ENCODE measurements around the gene L2HGDH.

The L2HGDH gene

DNA sequence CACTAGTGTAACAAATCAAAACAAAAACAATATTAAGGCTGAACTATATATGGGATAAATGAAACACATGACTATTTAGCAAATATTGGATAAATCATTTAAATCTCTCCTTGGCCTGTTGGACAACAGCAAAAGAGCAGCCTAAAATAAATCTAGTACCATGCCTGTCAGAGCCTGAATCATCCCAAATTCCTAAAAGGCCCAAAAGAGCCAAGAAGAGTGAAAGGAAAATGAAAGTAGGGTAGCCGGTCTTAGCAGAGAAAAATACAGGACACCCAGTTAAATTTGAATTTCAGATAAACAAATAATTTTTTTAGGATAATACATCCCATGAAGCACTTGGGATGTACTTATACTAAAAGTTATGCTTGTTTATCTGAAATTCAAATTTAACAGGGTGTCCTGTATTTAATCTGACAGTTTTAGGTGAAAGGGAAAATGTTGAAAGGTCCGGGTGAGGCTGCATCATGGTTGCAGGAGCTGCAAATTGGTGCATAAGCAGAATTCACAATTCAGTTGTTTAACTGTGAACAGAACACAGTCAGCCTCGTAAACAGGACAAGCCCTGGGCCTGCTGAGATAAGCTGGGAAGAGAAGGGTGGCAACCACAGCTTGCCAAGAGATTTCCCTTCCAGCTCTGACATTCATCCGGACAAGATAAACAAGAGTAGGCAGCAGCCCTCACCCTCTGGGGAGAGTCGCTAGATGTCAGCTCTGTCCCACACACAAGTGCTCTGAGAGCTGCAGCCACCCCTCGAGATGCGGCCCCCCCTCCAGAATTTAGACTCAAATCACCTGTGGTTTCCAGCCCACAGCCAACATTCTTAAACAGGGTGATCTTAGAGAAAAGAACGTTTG is 30.4 kb upstream of the L2HGDH start:
- ATAC-seq (ENCODE audit: insufficient read depth, low read depth) = peak; percentile 77; the same call in 2 of the 3 replicates
- H3K4me3 ChIP-seq (ENCODE audit: low read depth in 1 of 2, low read length in 2 of 2) = no peak overlapping the region
- H3K4me2 ChIP-seq (ENCODE audit: insufficient read depth, low read length) = no peak overlapping the region

DNA sequence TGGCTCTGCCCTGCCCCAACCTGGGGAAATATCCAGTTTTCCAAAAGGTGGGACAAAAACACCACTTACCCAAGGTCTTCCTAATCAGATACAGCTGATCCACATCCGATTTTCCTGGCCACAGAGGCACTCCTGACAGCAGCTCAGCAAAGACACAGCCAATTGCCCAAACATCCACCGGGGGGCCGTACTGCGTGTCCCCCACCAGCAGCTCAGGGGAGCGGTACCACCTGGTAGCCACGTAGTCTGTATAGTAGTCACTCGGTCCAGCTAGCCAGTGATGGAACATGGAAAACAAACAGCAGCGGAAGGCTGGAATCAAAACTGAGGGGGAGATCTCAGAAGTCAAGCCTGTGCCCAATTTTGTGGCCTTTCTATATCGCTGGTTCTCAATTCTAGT is 28.9 kb upstream of the L2HGDH start:
- Histone ChIP-seq H4K20me1 (ENCODE audit: insufficient read depth, low read length) (no peaks in the 10 kb centered on the region), H3K9me3 (ENCODE audit: insufficient read depth, low read length, severe bottlenecking) (no peaks in the 10 kb centered on the region), H3K79me2 (ENCODE audit: insufficient read depth, low read length) (no peaks in the 10 kb centered on the region), H3K4me2 (ENCODE audit: insufficient read depth, low read length) (no peak overlapping the region), H3K36me3 (ENCODE audit: insufficient read depth, low read length) (peaks cover 3% of the 10 kb centered on the region; the same call in 1 of the 2 replicates), H3K4me3 (ENCODE audit: low read depth in 1 of 2, low read length in 2 of 2) (no peak overlapping the region), H3K4me1 (ENCODE audit: insufficient read depth, low read length) (peaks cover 7% of the 10 kb centered on the region), H3K27me3 (ENCODE audit: insufficient read depth, low read length, poor library complexity) (no peaks in the 10 kb centered on the region), H2AFZ (ENCODE audit: low read depth, low read length) (no peak overlapping the region), H3K27ac (ENCODE audit: low read length) (no peak overlapping the region), H3K9ac (ENCODE audit: low read depth, low read length) (no peak overlapping the region)
- peak; percentile 44; the same call in 1 of the 3 replicates for ATAC-seq (ENCODE audit: insufficient read depth, low read depth)
- DNase-seq = peak; percentile 25
- TF ChIP-seq, protein P1, sequence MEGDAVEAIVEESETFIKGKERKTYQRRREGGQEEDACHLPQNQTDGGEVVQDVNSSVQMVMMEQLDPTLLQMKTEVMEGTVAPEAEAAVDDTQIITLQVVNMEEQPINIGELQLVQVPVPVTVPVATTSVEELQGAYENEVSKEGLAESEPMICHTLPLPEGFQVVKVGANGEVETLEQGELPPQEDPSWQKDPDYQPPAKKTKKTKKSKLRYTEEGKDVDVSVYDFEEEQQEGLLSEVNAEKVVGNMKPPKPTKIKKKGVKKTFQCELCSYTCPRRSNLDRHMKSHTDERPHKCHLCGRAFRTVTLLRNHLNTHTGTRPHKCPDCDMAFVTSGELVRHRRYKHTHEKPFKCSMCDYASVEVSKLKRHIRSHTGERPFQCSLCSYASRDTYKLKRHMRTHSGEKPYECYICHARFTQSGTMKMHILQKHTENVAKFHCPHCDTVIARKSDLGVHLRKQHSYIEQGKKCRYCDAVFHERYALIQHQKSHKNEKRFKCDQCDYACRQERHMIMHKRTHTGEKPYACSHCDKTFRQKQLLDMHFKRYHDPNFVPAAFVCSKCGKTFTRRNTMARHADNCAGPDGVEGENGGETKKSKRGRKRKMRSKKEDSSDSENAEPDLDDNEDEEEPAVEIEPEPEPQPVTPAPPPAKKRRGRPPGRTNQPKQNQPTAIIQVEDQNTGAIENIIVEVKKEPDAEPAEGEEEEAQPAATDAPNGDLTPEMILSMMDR (IDR thresholded peaks at IDR 0.05; ENCODE audit: borderline replicate concordance, extremely low read depth, low read length, poor library complexity, severe bottlenecking) = peak; percentile 52
- TF ChIP-seq EZH2 (IDR thresholded peaks at IDR 0.05; ENCODE audit: borderline replicate concordance, low read depth, low read length, severe bottlenecking) = no peak

More for the DNA sequence above, 30.4 kb upstream of the L2HGDH start:
- H3K27me3 ChIP-seq (ENCODE audit: insufficient read depth, low read length, poor library complexity) = no peaks in the 10 kb centered on the region
- no peak overlapping the region for H2AFZ ChIP-seq (ENCODE audit: low read depth, low read length)
- H3K27ac ChIP-seq (ENCODE audit: low read length) = no peak overlapping the region
- no peak overlapping the region for H3K9ac ChIP-seq (ENCODE audit: low read depth, low read length)
- peaks cover 3% of the 10 kb centered on the region; the same call in 1 of the 2 replicates for H3K36me3 ChIP-seq (ENCODE audit: insufficient read depth, low read length)
- no peaks in the 10 kb centered on the region for H3K79me2 ChIP-seq (ENCODE audit: insufficient read depth, low read length)
- no peaks in the 10 kb centered on the region for H3K9me3 ChIP-seq (ENCODE audit: insufficient read depth, low read length, severe bottlenecking)
- TF ChIP-seq EZH2 (IDR thresholded peaks at IDR 0.05; ENCODE audit: borderline replicate concordance, low read depth, low read length, severe bottlenecking) = no peak
- TF ChIP-seq, protein P1 (IDR thresholded peaks at IDR 0.05; ENCODE audit: borderline replicate concordance, extremely low read depth, low read length, poor library complexity, severe bottlenecking) = no peak
- no peaks in the 10 kb centered on the region for H4K20me1 ChIP-seq (ENCODE audit: insufficient read depth, low read length)
- no peaks in the 10 kb centered on the region for H3K4me1 ChIP-seq (ENCODE audit: insufficient read depth, low read length)
- peak; percentile 41 for DNase-seq

DNA sequence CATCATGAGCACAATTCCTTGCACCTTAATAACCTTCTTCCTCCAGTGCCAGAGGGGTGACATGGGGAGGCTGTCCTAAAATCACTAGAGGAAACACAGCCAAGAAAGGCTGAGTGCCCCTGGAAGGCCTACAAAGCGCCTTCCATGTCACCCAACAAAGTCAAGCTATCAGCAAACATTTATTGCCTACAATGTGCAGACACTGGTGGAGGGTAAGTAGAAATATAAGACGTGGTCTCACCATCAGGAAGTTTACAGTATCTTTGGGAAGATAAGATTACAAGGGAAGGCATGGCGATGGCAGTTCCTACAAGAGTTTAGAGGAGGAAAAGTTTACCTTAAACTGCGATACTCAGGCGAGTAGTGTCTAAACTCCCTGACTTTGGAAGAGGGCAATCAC is 28.0 kb upstream of the L2HGDH start:
- H3K27ac ChIP-seq (ENCODE audit: low read length) = no peak overlapping the region
- peaks cover 16% of the 10 kb centered on the region for H3K4me1 ChIP-seq (ENCODE audit: insufficient read depth, low read length)
- DNase-seq (no peak), ATAC-seq (ENCODE audit: insufficient read depth, low read depth) (no peak)
- no peaks in the 10 kb centered on the region for H3K27me3 ChIP-seq (ENCODE audit: insufficient read depth, low read length, poor library complexity)
- no peaks in the 10 kb centered on the region for H4K20me1 ChIP-seq (ENCODE audit: insufficient read depth, low read length)
- TF ChIP-seq, protein P1 (IDR thresholded peaks at IDR 0.05; ENCODE audit: borderline replicate concordance, extremely low read depth, low read length, poor library complexity, severe bottlenecking) = no peak
- TF ChIP-seq EZH2 (IDR thresholded peaks at IDR 0.05; ENCODE audit: borderline replicate concordance, low read depth, low read length, severe bottlenecking) = no peak
- no peaks in the 10 kb centered on the region for H3K9me3 ChIP-seq (ENCODE audit: insufficient read depth, low read length, severe bottlenecking)
- H3K4me3 ChIP-seq (ENCODE audit: low read depth in 1 of 2, low read length in 2 of 2) = no peak overlapping the region
- H3K4me2 ChIP-seq (ENCODE audit: insufficient read depth, low read length) = no peak overlapping the region
- peaks cover 3% of the 10 kb centered on the region; the same call in 1 of the 2 replicates for H3K36me3 ChIP-seq (ENCODE audit: insufficient read depth, low read length)
- no peak overlapping the region for H2AFZ ChIP-seq (ENCODE audit: low read depth, low read length)
- no peak overlapping the region for H3K9ac ChIP-seq (ENCODE audit: low read depth, low read length)
- H3K79me2 ChIP-seq (ENCODE audit: insufficient read depth, low read length) = no peaks in the 10 kb centered on the region

All from DND-41 (cell line).